GM18909 (cell line): ENCODE measurements around the gene NDUFV1.
"Not testable (repeated sequence)": the region's sequence is repeated elsewhere in the genome, so short reads cannot be mapped to it uniquely, and the experiment has no call there.

ENCODE experiments used
- ATAC-seq: cut with Tn5 transposase; IDR thresholded peaks from one replicate; pipeline ENCODE4 v1.9.1; 2021; ENCODE audit warnings: mild to moderate bottlenecking; ENCODE audit not compliant: unreplicated experiment, poor library complexity

The NDUFV1 gene

DNA sequence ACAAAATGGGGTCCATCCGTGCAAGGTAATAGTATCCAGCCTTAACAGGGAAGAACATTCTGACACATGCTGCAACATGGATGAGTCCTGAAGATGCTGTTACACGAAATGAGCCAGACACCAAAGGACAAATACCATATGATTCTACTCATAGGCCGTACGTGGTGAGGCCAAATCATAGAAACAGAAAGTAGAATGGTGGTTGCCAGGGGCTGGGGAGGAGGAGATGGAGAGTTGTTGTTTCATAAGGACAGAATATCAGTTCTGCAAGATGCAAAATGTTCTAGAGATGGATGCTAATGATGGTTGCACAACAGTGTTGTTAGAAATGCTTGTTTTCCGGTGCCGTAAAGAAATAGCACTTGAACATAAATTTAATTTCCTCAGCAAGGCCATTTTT lies 30.2 kb downstream of the NDUFV1 start:
- no peak for ATAC-seq

- ATAC-seq, result not testable (repeated sequence)
Observed at GRCh38 chr11:67637441-67637840, 30.7 kb downstream of the NDUFV1 start.

- ATAC-seq, result no peak
Observed at GRCh38 chr11:67638535-67639437, 32.0 kb downstream of the NDUFV1 start.

DNA sequence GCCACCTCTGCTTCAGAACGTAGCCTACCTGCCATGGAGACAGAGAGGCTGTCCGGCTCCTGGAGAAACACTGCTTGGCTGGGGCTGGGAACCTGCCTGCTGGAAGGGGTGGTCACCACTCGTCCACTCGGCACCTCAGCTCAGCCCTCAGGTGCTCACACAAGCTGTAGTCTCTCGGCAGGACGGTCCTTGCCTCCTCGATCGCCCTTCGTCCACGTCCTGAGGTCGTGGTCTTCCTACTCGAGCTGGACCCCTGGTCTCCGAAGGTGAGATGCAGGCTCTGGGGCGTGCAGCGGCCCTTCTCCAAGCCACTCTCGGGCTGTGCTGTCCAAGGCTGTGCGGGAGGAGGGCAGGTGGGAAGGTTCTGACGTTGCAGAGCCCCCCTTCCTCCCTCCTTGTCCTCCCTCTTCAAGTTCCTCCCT lies 32.7 kb downstream of the NDUFV1 start, which contains the start of gene TBX10:
TBX10 (minus strand) TSS at position 326 of the 422 bp plus-strand sequence; CDS start at position 35, 291 bp downstream.
- ATAC-seq, result no peak

- ATAC-seq, result no peak
Observed at GRCh38 chr11:67640021-67640757, 33.5 kb downstream of the NDUFV1 start.

DNA sequence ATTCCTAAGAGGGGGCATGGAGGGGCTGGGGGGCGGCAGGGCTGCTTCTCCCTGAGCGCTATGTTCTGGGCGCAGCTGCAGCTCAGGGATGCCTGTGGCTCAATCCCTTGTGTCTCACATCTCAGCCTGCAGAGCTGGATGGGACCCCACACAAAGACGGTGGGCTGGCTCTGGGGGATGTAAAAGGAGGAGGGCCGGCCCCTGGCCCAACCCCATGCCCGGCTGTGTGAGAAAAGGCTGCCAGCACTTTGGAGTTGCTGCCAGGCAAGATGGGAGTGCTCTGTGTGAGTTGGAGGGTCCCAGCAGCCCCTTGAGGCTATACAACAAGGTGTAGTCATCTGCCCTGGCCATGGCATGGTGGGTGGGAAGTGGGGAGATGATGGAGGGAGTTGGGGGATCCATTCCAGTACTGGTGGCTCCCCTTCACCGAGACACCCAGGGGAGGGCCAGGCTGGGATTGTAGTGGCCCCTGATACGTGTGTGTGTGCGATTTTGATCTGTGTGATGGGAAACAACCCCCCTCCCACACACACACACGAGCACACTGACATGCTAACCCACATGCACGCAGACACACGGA lies 34.1 kb downstream of the NDUFV1 start:
- no peak for ATAC-seq

GRCh38 chr11:67641338-67642172 lies 34.8 kb downstream of the NDUFV1 start:
- ATAC-seq, result no peak

GRCh38 chr11:67642173-67643120 lies 35.7 kb downstream of the NDUFV1 start:
- ATAC-seq, result no peak

DNA sequence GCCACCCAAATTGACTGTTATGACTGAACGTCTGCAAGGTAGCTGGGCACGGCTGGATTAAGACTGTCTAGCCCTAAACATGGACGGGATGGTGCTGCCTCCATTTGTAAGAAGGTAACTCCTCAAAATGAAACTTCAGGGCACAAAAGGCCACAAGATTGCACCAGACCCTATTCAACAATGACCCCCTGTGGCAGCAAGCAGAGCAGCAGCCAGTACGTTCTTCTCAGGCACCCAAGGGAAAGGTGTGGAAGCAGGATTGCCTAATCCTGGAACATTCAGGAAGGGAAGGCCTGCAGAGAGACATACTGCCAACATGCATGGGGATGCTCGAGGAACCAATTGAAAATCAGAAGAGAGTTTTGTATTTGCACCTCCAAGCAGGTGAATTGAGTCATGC lies 37.3 kb downstream of the NDUFV1 start:
- ATAC-seq, result no peak

DNA sequence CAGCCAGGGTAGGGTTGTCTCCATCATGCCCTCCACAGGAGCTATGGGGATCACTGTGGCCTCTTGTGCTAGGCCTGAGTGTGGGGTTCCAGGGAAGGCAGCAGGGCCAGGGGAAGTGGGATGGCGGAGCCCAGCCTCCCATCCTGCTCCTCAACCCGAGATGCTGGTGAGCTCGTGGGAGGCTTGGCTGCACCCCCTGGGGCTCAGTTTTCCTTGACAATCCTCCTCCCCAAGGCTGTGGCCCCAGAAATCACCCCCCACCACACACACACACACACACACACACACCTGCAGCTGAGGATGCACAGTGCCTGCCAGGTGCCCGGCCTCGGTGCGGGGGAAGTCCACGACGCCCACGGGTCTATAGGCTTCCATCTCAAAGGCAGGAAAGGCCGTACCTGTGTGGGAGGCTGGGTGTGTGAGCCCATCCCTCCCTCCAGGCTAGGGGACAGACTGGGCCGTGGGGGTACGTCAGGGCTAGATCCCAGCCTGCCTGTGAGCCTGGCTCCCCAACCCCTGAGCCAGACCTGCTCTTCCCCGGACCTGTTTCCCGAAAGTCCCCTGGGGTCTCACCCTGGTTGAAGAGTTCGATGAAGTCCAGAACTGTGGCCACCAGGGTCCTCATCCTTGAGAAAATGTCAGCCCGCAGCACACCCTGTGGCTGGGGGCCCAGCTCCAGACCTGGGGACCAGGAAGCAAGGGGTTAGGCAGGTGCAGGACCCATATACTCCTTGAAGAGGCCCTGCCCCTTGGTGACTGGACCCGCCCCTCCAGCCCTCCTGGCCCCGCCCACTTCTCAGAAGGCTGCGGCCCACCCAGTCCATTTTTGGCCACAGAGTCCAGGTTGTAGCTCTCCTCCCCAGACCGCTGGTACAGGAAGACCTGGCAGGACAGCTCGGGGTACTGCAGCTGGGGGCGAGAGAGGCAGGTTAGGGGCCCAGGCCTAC lies 38.0 kb downstream of the NDUFV1 start:
- no peak for ATAC-seq

DNA sequence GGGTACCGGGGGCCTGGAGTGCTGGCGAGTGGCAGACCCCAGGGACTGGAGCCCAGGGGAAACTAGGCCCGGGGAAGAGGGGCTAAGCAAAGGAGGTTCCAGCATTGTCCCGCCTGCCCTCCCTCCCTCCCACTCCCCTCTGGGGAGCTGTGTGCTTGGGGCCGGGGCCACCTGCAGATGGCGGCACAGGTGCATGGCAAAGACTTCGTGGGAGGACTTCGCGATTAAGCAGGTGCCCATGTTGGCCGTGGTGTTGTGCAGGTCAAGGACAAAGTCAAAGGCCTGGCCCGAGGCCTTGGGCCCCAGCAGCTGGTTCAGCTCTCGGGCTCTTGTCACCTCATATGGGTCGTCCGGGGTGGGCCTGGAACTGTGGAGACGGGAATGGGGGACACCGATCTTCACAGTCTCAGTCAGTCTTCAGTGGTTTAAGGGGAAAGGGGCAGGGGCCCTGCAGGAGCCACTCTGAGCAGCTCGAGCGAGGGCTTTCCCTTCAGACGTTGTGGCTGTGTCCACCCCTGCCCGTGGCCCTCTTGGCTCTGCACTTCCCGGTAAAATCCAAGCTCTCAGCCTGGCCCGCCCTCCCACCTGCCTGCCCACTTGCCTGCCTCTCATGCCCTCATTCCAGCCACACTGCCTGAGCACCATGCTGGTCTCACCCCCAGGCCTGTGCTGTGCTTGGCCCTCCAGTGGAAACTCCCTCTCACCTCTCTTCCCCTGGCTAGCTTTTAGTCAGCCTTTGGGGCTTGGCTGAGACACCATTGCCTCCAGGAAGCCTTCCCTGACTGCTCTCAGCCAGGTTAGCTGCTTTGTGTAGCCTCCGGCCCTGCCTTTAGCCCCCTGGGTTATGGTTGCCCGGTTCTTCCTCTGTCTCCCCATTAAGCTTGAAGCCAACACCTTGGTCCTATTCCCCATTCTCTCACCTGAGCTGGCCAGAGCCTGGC lies 39.1 kb downstream of the NDUFV1 start:
- no peak for ATAC-seq

GRCh38 chr11:67646535-67647336 lies 40.0 kb downstream of the NDUFV1 start:
- ATAC-seq, result peak; percentile 38

DNA sequence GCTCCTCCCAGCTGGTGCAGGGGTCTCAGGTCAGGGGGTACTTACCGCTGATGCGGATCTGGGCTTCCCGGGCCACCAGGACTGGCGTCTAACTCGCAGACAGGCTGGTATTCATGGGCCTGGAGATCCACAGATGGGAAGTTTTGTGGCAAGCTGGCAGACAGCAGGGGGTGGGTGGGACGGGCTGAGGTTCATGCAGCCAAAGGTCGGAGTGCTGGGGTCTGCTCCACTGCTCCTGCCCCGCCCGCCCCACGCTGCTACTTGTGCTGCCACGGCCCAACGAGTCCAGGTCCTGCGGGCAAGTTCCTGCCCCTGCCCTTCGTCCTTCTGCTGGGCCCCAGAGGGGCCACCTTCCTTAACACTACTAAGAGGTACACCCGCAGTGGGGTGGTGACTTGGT lies 40.7 kb downstream of the NDUFV1 start:
- ATAC-seq, result no peak

DNA sequence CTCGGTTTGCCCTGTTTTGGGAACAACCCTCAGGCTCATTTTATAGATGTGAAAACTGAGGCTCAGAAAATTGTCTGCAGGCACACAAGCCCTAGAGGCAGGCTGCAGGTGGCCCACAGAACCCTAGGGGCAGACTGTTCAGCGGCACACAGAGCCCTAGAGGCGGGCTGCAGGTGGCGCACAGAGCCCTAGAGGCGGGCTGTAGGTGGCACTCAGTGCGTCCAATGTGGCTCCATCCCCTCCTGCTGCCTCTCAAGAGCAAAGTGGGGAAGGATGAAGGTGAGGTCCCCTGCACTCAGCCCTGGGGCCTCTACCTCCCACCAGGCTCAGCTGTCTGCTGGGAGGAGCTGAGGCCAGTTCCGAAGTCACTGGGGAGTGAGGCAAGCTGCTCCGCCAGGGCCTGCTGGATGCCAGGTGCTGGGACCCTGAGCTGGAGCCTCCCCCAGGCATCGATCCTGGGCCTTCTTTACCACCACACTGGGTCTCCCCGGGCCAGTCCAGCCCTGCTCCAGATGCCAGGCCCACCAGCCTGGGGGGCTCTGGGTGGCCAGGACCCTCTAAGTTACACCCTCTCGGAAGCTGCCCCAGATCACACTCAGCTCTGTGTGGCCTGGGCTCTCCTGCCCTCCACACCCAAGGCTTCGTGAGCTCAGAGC lies 41.5 kb downstream of the NDUFV1 start:
- peak; percentile 46 for ATAC-seq

- no peak for ATAC-seq
Observed at GRCh38 chr11:67648796-67649613, 42.3 kb downstream of the NDUFV1 start.
